OCI-LY7 (cell line): ENCODE data around the gene PDIA4. TPM values are rescaled to one million over a fixed set of nuclear protein-coding genes. Genes with fewer than 3 reads are reported as not detected.
"Not testable (repeated sequence)": the region's sequence is repeated elsewhere in the genome, so short reads cannot be mapped to it uniquely, and the experiment has no call there.

Experiments
- BruUV-seq: library from RNA; stranded (reverse); fragments of 400-500 nt; replicated peaks from 2 replicates; lab custom pipeline; 2021; lab: Mats Ljungman, UMichigan
- CTCF ChIA-PET: fragments of 300-600 bp; sonication (Branson Sonifier 250); formaldehyde crosslinking; loops from one replicate; lab custom pipeline; 2022; ENCODE audit warnings: antibody characterized with exemption; ENCODE audit not compliant: unreplicated experiment; lab: Charles Lee
- POLR2A ChIA-PET: fragments of 300-600 bp; sonication (Branson Sonifier 250); formaldehyde crosslinking; loops from one replicate; lab custom pipeline; 2022; ENCODE audit warnings: antibody characterized with exemption; lab: Charles Lee
- DNase-seq: peaks from one replicate; pipeline ENCODE4 v3.0.0-alpha.2; 2015; ENCODE audit warnings: low spot score
- H2AFZ ChIP-seq: fragments of 200-600 bp; sonication (generic), shearing (Covaris generic); 2 replicates; pipeline ENCODE4 v1.6.1; 2014; ENCODE audit warnings: mild to moderate bottlenecking, antibody characterized with exemption, low read length, moderate library complexity
- H3K27ac ChIP-seq: fragments of 200-600 bp; sonication (generic); 2 replicates; pipeline ENCODE4 v1.5.1; 2014; ENCODE audit warnings: mixed run types, low read depth, mild to moderate bottlenecking, moderate library complexity, low read length, inconsistent platforms; ENCODE audit not compliant: poor library complexity, severe bottlenecking
- H3K36me3 ChIP-seq: fragments of 200-600 bp; sonication (generic); 2 replicates; pipeline ENCODE4 v1.6.1; 2014; ENCODE audit warnings: mild to moderate bottlenecking, antibody characterized with exemption, low read length, moderate library complexity, mixed read lengths; ENCODE audit not compliant: insufficient read depth
- H3K4me1 ChIP-seq: fragments of 200-600 bp; sonication (generic); 2 replicates; pipeline ENCODE4 v1.5.1; 2014; ENCODE audit warnings: mild to moderate bottlenecking, low read length; ENCODE audit not compliant: insufficient read depth, poor library complexity, severe bottlenecking
- H3K4me2 ChIP-seq: fragments of 200-600 bp; sonication (generic); 2 replicates; pipeline ENCODE4 v1.6.1; 2014; ENCODE audit warnings: mild to moderate bottlenecking, low read length
- H3K4me3 ChIP-seq: fragments of 200-600 bp; sonication (generic); 2 replicates; pipeline ENCODE4 v1.5.1; 2014; ENCODE audit warnings: mild to moderate bottlenecking, low read depth, low read length; ENCODE audit not compliant: poor library complexity, severe bottlenecking
- H3K79me2 ChIP-seq: fragments of 200-600 bp; sonication (generic); 2 replicates; pipeline ENCODE4 v1.6.1; 2016; ENCODE audit warnings: low read depth, mild to moderate bottlenecking, low read length, moderate library complexity, mixed read lengths; ENCODE audit not compliant: insufficient read depth
- H3K9me2 ChIP-seq: fragments of 200-600 bp; sonication (generic); 2 replicates; pipeline ENCODE4 v1.6.1; 2016; ENCODE audit warnings: mild to moderate bottlenecking, low read length, mixed read lengths; ENCODE audit not compliant: insufficient read depth
- H3K9me3 ChIP-seq: fragments of 200-600 bp; sonication (generic); 2 replicates; pipeline ENCODE4 v1.6.1; 2014; ENCODE audit warnings: mild to moderate bottlenecking, mixed run types, low read length, mixed read lengths
- H4K20me1 ChIP-seq: fragments of 200-600 bp; sonication (generic); 2 replicates; pipeline ENCODE4 v1.6.1; 2014; ENCODE audit warnings: mild to moderate bottlenecking, antibody characterized with exemption, low read length, moderate library complexity, mixed read lengths; ENCODE audit not compliant: insufficient read depth
- EZH2phosphoT487 ChIP-seq: fragments of 200-600 bp; sonication (generic); IDR thresholded peaks from 2 replicates; pipeline ENCODE4 v1.6.1; 2018; ENCODE audit warnings: low read depth, borderline replicate concordance, mild to moderate bottlenecking, mixed run types, antibody characterized with exemption, low read length, moderate library complexity, mixed read lengths
- intact Hi-C: fragments of 100-400 bp; cut with micrococcal nuclease; formaldehyde crosslinking; loops from one replicate; pipeline ENCODE4 v1.10.0; 2022; ENCODE audit not compliant: unreplicated experiment
- total RNA-seq, 2 experiments: library from RNA; depleted of rRNA in 1 of 2; stranded (reverse); fragments of >200 nt in 1 of 2; shearing (Covaris generic) in 1 of 2; gene quantifications; 2 replicates each; pipeline ENCODE4 v1.2.3, GENCODE V29; 2014 to 2022
- TF ChIP-seq, protein P1 (sequence below): fragments of 200-600 bp; sonication (generic); conservative IDR thresholded peaks from 2 replicates; pipeline ENCODE4 v1.5.1; 2014; ENCODE audit warnings: mild to moderate bottlenecking, antibody characterized with exemption, low read length, moderate library complexity, mixed read lengths

The PDIA4 gene
- total RNA-seq, 2 experiments from 2014 or later = 130 to 141 TPM

DNA sequence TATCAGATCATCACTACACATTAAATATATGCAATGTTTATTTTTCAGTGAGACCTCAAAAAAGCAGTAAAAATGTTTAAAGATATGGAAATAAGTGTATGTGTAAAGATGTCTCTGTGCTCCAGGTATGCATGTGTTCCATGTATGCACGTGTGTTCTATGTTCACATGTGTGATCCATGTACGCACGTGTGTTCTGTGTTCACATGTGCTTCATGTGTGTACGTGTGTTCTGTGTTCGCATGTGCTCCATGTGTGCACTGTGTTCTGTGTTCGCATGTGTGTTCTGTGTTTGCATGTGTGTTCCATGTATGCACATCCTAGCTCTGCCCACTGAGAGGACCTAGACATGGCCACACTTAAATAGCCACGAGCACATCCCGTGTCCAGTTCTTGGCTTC is 15.6 kb upstream of the PDIA4 start:
- H4K20me1 ChIP-seq = no peaks in the 10 kb centered on the region
- no peaks in the 10 kb centered on the region for H3K9me3 ChIP-seq
- no peak for TF ChIP-seq EZH2phosphoT487
- TF ChIP-seq, protein P1, sequence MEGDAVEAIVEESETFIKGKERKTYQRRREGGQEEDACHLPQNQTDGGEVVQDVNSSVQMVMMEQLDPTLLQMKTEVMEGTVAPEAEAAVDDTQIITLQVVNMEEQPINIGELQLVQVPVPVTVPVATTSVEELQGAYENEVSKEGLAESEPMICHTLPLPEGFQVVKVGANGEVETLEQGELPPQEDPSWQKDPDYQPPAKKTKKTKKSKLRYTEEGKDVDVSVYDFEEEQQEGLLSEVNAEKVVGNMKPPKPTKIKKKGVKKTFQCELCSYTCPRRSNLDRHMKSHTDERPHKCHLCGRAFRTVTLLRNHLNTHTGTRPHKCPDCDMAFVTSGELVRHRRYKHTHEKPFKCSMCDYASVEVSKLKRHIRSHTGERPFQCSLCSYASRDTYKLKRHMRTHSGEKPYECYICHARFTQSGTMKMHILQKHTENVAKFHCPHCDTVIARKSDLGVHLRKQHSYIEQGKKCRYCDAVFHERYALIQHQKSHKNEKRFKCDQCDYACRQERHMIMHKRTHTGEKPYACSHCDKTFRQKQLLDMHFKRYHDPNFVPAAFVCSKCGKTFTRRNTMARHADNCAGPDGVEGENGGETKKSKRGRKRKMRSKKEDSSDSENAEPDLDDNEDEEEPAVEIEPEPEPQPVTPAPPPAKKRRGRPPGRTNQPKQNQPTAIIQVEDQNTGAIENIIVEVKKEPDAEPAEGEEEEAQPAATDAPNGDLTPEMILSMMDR = no peak
- intact Hi-C loops = no loop called here
- no peaks in the 10 kb centered on the region for H3K36me3 ChIP-seq
- POLR2A ChIA-PET = interaction anchor here (1.0 kb wide), 1 partner anchor 63 kb away, joined by 3 read pairs; no protein-coding TSS in a partner anchor
- H3K27ac ChIP-seq = no peak overlapping the region
- H3K9me2 ChIP-seq = no peaks in the 10 kb centered on the region
- no TSS peak for BruUV-seq
- no peak overlapping the region for H3K4me3 ChIP-seq
- DNase-seq = no peak
- no peak overlapping the region for H2AFZ ChIP-seq
- no peaks in the 10 kb centered on the region for H3K79me2 ChIP-seq
- H3K4me1 ChIP-seq = no peaks in the 10 kb centered on the region
- H3K4me2 ChIP-seq = no peak overlapping the region
- CTCF ChIA-PET = no interaction called here

DNA sequence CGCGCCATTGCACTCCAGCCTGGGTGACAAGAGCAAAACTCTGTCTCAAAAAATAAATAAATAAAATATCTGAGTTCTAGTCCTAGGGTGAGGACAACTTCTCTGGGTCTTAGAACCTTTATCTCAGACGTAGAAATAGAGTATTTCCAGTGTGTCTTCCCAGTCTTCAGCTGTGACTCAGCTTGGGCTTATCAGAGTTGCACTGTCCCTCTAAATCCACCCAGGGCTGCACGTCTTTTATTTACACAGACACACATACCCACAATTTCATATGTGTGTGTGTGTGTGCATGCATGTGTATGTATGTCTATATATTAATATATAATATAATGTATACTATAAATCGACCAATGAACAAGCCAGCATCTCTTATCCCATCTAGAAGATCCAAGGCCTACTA is 13.0 kb upstream of the PDIA4 start:
- no peak overlapping the region for H3K27ac ChIP-seq
- H3K4me3 ChIP-seq = no peak overlapping the region
- H3K36me3 ChIP-seq = no peaks in the 10 kb centered on the region
- no TSS peak for BruUV-seq
- H2AFZ ChIP-seq = no peak overlapping the region
- no peaks in the 10 kb centered on the region for H3K79me2 ChIP-seq
- intact Hi-C loops = no loop called here
- CTCF ChIA-PET = interaction anchor here (1.4 kb wide), 1 partner anchor 36 kb away, joined by 3 read pairs; no protein-coding TSS in a partner anchor
- no peaks in the 10 kb centered on the region for H3K9me2 ChIP-seq
- no peaks in the 10 kb centered on the region for H3K4me1 ChIP-seq
- DNase-seq = no peak
- POLR2A ChIA-PET = interaction anchor here (1.4 to 1.5 kb wide), 2 partner anchors 12 to 19 kb away, joined by 3 to 7 read pairs; no protein-coding TSS in a partner anchor
- H3K9me3 ChIP-seq = peaks cover 12% of the 10 kb centered on the region; the same call in 1 of the 2 replicates
- no peak overlapping the region for H3K4me2 ChIP-seq
- no peaks in the 10 kb centered on the region for H4K20me1 ChIP-seq
- no peak for TF ChIP-seq EZH2phosphoT487
- TF ChIP-seq, protein P1 = no peak

GRCh38 chr7:149038641-149039040 is 10.3 kb upstream of the PDIA4 start:
- H3K4me1 ChIP-seq, H4K20me1 ChIP-seq, H3K4me2 ChIP-seq, intact Hi-C loops, BruUV-seq, H2AFZ ChIP-seq, H3K4me3 ChIP-seq, H3K27ac ChIP-seq, H3K36me3 ChIP-seq, H3K79me2 ChIP-seq, DNase-seq, CTCF ChIA-PET, H3K9me2 ChIP-seq: not testable (repeated sequence)
- H3K9me3 ChIP-seq = peaks cover 17% of the 10 kb centered on the region; the same call in 1 of the 2 replicates
- POLR2A ChIA-PET = interaction anchor here (0.7 kb wide), 1 partner anchor 107 kb away, joined by 4 read pairs; no protein-coding TSS in a partner anchor
